Measurements from ENCODE around the gene CSPG4.
A peak's percentile ranks its signal among the peaks of the same experiment; 100 is the strongest.
"Not testable (repeated sequence)": the region's sequence is repeated elsewhere in the genome, so short reads cannot be mapped to it uniquely, and the experiment has no call there.

The CSPG4 gene

DNA sequence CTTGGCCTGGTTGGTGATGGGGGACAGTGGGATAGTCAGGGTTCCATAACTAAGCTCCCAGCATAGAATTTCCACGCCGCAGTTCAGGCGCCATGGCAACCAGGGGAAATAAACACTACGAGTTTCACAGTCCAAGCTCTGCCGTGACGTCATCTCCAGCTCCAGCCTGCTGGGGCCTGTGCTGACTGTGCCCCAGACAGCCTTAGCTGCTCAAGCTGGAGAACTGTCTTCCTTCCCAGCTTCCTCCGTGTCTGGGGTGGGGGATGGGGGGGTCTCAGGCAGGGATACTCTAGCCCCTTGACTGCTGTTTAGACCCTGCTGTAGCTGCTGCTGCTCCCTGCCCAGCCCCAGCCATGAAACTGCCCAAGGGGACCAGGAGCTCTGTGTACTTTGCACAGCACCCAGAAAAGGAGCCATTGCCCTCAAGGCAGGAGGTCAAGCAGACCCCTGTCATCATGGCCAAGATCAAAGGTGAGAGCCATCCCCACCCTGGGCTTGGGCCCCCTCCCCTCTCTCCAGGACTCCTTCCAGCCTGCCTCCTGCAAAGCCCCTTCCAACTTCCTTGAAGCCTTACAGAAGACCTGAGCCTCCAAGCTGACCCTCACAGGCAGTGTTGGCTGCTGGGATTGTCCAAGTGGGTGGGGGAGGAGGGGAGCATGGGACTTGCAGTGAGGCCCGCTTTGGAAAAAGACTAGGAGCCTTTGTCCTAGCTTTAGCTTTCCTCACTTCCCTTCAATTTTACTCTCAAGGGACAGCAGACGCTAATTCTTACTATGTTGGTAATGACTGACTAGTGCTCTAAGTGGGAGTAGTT lies 11.4 kb upstream of the CSPG4 start:
- no peak for DNase-seq

DNA sequence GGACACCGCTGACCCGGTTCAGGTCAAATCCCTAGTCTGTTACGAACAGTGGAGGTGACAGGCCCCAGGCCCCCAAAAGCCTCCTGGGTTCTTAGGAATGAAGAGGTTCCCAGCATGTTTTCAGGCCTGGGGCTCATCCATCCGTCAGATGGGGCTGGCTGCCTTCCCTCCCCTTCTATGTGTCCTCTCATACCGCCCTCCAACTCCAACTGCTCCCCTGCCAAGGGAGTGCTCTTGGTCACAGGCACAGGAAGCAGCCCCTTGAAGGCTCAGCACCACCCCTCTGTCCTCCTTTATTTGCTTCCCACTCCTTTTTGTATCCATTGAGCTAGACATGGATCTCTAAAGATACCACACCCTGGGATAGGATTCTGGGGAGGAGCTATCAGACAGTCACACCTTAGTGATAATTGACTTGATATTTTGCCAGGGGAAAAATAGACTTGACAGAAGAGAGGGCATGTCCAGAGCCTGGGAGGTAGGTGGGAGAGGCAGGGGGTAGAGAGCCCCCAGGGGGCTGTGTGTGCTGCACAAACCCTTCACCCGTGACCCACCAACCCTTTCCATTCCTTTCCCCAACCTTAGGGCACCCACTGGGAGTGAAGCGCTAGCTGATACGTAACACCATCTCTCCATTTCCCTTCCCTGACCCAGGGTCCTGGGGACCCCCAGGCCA lies 10.7 kb upstream of the CSPG4 start:
- DNase-seq, result no peak

DNA sequence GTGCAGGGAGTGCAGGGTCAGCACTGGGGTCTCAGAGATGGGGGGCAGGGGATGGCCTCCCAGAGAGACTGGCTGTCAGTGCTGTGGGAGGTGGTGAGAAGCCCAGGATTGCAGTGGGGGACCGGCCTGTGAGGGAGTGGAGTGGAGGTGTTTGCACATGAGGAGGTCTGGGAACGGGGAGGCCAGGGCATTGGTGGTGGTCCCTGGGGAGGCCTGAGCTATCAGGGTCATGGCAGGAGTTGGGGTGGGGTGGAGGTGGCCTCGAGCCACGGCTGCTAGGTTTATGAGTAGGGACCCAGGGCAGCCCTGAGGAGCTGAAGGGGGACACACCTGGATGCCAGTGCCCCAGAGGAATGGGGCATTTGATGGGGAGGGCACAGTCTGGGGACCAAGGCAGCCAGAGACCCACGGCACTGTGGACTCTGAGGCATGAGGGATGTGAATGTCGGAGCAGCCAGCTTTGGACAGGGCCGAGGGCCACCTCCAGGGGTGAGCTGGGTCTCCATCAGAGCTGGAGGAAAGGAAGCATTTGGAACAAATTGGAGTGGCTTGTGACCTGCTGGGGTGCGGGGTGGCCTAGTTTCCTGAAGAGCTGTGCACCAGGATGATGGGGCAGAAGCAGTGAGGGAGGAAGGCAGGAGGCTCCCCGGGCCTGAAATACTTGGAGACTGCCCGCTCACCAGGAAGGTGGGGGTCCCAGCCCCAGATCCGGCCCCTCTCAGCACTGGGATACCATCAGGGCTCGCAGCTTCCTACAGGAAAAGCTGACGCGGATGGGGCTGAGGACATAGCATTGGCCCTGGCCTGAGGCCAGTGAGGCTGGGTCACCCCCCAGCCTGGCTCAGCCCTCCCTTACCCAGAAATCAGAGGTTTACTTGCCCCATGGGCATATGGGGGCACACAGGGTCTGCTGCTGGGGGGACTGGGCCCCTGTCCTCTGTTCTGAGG lies 9.5 kb upstream of the CSPG4 start:
- DNase-seq, result no peak

DNA sequence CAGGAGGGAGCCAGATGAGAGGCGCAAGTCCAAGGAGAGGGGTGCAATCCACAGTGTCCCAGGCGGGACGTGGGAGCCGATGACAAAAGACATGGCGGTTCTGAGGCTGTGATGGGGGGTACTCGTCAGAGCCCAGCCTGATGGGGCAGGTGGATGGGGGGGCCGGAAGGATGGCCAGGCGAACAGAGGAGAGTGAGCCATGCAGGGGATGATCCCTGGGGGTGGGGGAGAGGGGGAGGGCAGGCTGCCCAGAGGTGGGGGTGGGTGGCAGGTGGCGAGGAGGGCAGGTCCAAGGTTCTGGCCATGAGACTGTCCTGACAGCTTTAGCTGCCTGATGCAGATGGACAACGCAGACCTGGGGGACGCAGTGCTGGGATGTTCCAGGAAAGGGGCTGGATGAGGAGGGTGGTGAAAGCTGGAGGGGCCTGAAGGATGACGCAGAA lies 8.9 kb upstream of the CSPG4 start:
- no peak for DNase-seq

DNA sequence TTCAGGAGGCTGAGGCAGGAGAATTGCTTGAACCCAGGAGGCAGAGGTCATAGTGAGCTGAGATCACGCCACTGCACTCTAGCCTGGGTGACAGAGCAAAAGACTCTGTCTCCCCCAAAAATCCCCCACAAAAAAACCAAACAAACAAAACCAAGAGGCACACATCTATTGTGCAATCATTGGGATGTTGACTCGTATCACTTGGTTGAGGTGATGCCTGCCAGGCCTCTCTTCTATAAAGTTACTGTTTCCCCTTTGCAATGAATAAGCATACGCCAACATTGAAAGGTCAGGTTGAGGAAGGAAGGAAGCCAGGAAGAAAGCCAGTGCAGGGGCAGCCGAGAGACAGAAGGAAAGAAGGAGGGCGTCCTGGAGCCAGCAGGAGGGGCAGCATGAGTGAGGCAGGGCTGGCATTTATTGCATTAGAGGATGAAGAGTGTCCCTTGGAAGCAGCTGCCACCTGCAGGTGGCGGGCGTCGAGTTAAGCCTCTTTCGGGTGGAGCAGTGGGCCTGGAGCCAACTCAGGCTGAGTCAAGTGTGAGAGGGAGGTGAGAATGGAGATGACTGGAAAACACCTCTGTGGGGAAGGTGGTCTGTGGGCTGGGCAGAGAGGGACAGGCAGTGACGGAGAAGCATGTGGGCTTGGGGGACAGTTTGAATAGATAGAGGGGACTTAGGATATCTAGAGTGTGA lies 8.3 kb upstream of the CSPG4 start:
- peak; percentile 25 for DNase-seq

DNA sequence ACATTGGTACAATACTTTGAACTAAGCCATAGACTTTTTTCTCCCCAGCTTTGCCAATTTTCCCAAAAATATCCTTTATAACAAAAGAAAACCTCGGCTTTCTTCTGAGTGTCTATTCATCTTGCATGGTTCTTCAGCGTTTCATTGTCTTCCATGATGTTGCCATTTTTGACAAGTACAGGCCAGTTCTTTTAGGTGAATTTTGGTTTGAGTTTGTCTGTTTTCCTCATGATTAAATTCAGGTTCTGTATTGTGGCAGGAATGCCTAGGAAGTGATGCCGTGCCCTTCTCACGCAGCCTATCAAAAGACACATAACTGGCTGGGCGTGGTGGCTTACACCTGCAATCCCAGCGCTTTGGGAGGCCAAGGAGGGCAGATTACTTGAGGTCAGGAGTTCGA lies 7.6 kb upstream of the CSPG4 start:
- no peak for DNase-seq

DNA sequence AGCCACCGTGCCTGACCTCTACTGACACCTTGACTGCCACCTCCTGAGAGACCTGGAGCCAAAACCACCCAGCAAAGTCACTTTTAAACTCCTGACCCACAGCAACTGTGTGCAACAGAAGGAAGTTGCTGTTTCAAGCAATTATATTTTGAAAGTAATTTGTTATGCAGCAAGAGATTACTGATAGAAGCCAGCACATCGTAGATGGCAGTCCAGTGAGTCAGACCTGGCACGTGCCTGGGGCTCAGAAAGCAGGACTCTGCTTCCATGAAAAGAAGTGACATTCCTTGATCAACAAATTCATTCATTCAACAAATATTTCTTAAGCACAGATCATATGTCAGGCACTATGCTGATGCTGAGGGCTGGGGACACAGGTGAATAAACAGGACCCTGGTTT lies 5.7 kb upstream of the CSPG4 start:
- DNase-seq, result no peak

DNA sequence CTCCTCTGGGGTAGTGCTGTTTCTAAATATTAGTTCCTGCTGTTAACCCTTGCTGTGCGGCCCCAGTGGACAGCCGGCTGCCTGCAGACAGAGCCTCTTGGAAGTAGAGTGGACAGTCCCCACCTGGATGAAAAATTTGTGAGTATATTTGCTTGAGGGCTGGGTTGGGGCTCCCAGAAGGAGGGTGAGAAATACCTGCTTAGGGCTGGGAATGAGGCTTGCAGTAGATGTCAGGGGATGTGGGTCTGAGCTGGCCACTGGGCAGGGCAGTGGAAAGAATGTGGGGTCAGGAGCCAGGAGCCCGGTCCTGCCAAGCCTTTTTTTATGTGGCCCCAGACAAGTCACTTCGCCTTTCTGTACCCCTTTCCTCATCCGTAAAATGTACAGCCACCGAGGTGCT lies 4.4 kb upstream of the CSPG4 start:
- DNase-seq, result not testable (repeated sequence)

DNA sequence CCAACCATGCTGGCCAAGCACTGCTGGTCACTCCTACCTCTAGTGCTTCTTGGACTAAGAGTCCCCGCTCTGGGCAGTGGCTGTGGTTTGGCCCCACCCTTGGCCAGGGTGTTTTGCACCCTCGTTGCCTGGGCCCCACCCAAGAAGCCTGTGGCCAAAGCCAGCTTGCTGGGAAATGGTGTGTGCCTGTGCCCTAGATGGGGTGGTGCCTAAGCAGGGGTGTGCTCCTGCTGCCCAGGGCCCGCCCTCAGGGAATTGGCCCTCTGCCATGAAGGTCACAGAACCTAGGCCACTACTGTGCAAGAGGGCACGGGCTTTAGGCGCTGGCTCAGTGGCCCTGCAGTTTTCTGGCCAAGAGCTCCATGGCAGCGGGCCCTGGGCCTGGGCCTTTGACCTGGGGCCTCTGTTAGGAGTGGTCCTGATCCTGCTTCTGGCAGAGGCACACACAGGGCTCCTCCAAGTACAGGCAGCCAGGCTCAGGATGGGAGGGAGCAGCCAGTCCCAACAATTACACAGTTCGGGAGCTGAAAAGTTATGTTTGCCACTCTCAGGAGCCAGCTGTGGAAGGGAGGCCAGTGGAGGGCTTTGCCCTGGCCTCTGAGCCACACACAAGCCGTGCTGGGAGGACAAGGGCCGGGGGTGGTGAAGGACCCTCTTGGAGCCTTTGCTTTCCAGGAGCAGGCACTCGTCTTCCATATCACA lies 3.8 kb upstream of the CSPG4 start:
- DNase-seq, result not testable (repeated sequence)

DNA sequence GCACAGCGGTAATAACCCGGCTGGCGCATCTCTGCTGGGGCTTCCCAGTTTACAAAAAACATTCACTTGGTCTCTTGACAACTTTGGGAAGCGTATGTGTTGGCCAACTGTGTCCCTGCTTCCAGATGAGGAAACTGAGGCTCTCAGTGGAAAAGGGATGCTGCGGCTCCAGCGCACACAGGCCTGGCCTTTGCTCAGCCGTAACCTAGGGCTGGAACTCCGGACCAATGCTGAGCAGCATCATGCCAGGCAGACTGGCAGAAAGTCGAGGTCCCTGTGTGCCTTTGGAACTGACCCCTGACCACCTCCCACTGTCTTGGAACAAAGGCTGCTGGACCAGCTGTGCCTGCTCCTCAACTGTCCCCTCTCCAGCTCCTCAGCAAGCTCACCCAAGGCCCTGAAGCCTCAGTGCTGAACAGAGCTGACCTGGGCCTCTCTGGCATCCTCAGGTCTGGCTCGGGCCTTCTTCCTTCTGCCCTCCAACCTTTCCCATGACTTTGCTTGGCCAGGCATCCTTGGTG lies 2.7 kb upstream of the CSPG4 start:
- not testable (repeated sequence) for DNase-seq

DNA sequence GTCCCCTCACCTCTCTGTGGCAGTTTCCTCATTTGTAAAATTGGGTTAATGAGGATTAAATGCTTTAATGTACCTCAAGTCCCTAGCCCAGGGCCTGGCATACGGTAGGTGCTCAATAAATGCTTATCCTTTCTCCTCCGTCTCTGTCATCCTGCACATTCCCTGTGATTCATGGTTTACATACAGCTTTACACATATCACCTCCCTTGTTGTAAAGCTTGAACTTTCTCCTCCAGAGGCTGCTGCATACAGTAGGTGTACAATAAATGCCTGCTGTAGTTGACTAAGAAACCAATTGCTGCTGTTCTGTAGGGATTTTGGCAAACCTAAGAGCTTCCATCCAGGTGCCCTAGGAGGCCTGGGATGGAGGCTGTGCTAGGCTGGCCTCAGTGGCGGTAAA lies 1.5 kb upstream of the CSPG4 start:
- no peak for DNase-seq

DNA sequence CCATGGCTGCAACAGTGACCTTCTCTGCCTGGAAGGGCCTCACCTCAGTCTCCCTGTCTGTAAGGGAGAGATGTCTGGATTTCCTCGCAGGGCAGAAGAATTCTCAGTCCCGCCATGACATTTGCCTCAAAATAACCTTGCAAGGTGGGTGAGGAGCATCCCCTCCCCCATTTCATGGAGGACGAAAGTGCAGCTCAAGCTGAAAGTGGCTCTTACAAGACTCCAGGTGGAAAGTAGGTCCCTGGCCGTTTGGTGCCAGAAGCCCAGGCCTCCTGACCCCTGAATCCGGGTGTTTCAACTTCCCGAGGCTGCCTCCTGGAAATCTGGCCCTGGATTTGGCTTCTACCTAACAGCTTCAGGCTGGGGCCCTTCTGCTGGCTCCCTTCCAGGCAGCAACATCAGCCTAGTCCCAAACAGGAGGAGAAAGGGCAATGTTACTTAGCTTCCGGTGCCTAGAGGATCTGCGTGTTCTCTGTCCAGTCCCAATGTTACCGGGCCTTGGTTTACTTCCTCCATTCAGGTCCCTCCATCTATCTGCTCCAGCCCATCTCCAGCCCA lies 769 bp upstream of the CSPG4 start:
- DNase-seq, result no peak

DNA sequence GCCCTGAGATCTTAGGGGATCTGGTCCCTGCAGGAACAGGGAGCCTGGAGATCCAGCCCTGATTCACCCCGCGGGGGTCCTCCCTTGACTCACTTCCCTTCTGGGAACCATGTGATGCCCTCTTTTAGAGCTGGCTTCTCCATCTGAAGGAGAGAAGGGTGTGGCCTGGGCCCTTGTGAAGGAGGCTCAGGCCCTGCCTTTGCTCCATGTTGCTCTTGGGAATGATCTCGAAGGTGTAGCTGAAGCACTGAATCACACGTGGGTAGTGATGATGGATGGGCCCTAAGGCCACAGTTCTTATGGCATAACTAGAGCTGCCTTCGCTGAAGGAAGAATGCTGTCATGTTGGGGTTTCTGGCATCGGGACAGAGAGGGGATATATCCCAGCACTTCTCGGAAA lies 1.2 kb downstream of the CSPG4 start:
- not testable (repeated sequence) for DNase-seq

DNA sequence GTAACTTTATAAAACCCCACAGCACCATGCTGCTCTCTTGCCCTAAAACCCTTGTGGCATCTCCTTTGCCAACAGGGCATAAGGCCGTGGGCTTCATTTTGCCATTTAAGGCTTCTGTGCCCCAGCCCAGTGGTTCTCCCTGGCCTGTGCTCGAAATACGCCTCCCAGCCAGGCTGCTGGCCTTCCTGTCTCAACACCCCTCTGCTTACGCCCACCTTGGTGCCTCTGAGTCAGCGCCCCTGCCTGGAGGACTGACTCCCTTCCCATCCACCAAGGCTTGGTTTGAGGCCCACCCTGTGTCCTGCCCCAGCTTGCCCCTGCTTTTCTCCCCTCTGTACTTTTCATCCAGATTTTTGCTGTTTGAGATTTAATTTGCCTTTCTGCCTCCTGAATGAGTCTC lies 1.8 kb downstream of the CSPG4 start:
- DNase-seq, result not testable (repeated sequence)

DNA sequence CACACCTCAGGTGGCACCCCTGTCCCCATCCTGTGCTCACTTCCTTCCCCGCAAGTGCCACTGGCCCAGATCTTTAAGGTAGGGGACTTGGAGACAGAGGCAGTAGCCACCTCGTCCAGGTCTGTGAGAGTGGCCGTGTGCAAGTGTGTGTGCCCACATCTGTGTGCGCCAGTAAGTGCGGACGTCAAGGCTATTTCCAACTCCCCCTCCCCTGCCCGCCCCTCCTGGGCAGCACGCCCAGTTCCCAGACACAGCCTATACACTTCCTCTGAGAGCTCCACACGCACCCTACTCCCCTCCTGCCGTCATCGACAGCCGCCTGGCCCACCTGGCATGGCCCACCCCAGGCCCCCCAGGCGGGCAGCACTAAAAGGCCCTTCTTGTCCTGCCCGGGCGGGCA lies 3.2 kb downstream of the CSPG4 start:
- DNase-seq, result not testable (repeated sequence)

DNA sequence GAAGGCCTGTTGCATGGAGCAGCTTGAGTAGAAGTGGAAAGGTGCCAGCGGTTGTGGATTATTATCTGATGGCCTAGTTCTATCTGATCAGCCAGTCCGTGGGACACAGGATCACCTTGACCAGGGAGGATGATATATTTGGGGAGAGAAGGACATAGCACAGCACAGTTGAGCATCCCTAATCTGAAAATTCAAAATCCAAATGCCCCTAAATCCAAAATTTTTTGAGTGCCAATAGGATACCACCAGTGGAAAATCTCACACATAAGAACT lies 6.0 kb downstream of the CSPG4 start:
- DNase-seq, result no peak

DNA sequence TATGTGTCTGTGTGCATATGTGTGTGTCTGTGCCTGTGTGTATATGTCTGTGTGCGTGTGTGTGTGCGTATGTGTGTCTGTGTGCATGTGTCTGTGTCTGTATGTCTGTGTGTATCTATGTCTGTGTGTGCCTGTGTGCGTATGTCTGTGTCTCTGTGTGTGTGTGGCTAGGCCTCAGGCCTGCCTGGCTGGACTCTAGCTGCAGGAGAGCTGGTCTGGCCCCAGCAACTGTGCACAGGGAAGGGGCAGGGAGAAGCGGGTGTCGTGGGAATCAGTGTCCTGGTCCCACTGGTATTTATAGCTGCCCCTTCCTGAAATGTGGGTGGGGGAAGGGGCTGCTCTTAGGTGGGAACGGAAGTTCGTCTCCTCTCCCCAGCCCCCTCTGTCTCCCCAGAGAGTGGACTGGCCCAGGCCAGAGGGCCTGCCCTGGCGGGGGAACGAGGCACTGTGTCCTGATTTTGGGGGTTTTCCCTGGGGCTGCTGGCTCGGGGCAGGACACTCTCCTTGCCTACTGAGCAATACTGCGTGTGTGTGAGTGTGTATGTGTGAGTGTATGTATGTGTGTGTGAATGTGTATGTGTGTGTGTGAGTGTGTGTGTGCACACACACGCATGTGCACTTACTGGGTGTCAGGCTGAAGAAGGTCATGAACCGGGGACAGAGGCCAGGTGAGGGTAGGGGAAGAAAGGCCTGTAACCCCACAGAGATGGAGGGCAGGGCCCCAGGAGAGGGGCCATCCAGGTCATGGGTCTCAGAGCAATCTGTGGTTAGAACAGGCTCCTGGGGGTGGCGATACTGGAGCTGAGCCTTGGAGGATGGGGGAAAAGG lies 6.6 kb downstream of the CSPG4 start:
- DNase-seq, result no peak

DNA sequence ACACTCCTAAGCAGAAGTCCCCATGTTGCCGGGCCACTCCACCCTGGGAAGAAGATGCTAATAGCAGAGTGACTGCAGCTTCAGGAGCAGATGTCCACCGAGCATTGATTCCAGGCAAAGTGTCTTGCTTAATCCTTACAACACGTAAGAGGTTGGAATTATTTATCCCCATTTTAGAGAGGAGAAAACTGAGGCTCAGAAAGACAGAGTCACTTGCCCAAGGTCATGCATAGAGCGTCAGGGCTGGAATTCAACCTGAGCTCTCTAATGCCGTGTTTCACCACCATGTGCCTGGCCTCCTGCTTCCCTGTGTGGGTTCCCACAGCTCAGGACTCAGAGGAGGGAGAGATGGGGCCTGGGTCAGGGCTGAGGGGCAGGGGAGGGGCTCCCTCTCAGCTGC lies 7.3 kb downstream of the CSPG4 start:
- not testable (repeated sequence) for DNase-seq

DNA sequence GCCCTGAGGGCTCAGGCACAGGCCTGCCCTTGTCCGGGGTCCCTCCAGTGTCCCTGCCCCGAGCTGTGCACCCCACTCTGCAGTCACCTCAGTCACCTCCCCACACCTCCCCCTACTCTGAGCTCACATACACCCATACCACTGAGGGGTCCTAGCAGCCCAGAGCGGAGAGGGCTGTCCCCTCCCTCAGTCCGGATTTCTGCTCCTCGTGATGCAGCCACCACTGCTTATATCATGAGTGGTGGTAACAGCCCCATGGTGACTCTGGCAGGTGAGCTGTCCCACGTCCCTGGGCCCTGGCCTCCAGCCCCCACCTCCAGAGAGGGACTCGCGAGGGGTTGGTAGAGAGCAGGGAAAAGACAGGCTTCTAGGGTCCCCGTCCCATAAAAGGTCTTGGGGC lies 8.0 kb downstream of the CSPG4 start:
- no peak for DNase-seq

DNA sequence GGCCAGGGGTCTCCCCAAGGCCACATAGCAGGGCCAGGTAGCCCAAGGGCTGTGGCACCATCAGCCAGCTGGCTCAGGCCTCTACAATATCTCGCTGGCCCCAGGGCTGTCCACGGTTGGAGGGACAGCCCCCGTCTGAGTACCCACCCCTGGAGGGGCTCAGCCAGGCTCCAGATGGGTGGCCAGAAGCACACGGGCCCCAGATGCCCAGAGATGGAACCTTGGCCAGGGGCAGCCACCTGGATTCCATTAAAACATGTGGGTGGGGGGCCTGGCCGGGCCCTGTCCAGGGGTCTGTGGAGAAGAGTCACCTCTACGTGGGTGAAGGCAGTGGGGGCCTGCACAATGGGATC lies 8.4 kb downstream of the CSPG4 start:
- DNase-seq, result no peak
